GM21737 (cell line): ENCODE measurements around the gene TUBB1.

Source experiments
- ATAC-seq: cut with Tn5 transposase; IDR thresholded peaks from one replicate; pipeline ENCODE4 v1.9.1; 2021; ENCODE audit warnings: mild to moderate bottlenecking, moderate library complexity; ENCODE audit not compliant: unreplicated experiment

Gene TUBB1

DNA sequence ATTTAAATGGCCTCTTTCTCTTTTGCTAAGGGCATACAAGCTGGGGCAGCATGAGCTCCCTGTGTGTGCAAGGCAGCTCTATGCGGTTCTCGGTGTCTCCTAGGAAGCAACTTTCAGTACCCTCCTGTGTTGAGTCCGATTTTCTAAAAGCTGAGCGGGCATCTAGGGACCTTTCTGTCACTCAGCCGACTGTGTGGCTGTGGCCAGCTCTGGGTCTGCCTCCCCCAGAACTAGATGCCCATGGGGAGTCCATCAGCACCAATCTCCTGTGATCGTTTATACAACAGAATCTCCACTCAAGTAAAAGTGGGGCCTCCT is 30.7 kb upstream of the TUBB1 start:
- ATAC-seq, result no peak

- no peak for ATAC-seq
Measured at GRCh38 chr20:58989196-58989595, 30.0 kb upstream of the TUBB1 start.

GRCh38 chr20:58990651-58991445 is 28.4 kb upstream of the TUBB1 start:
- ATAC-seq, result no peak

GRCh38 chr20:58991715-58992114 is 27.5 kb upstream of the TUBB1 start:
- ATAC-seq, result no peak

DNA sequence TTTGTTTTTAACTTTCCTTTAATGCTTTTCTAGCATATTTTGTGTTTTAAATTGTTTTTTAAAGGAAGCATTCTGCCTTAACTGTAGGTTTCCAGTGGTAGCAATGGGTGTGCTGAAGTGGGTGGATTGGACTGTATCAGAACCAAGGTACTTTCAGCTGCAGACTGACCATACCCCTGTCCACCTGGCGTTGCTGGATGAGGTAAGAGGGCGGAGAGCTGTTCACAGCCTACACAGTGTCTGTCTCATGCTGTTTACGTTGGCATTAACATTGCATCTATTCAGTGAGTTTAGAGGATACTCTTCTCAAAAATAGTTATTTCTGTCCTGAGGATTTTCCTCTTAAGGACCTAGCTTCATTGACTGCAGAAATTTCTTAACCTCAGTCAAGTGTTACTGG is 26.3 kb upstream of the TUBB1 start:
- no peak for ATAC-seq

- no peak for ATAC-seq
Measured at GRCh38 chr20:58993332-58994248, 25.6 kb upstream of the TUBB1 start.

GRCh38 chr20:58994390-58995159 is 24.7 kb upstream of the TUBB1 start:
- no peak for ATAC-seq

GRCh38 chr20:58995461-58996225 is 23.6 kb upstream of the TUBB1 start:
- ATAC-seq, result no peak

DNA sequence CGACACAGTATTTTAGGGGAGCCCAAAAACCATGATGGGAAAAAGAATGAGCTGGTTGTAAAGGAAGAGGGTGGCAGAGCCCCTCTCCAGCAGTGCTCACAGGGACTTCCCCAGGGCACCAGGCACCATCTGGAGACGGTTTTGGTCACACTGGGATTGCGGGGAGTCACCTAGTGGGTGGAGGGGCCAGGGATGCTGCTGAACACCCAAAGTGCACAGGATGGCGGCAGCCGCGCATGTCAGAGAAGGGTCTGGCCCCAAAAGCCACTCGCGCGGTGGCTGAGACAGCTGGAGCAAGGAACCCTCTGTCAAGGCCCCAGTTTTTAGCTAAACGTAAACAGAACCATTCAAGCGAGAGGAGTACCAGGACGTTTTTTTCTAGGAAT is 23.0 kb upstream of the TUBB1 start:
- ATAC-seq, result no peak

DNA sequence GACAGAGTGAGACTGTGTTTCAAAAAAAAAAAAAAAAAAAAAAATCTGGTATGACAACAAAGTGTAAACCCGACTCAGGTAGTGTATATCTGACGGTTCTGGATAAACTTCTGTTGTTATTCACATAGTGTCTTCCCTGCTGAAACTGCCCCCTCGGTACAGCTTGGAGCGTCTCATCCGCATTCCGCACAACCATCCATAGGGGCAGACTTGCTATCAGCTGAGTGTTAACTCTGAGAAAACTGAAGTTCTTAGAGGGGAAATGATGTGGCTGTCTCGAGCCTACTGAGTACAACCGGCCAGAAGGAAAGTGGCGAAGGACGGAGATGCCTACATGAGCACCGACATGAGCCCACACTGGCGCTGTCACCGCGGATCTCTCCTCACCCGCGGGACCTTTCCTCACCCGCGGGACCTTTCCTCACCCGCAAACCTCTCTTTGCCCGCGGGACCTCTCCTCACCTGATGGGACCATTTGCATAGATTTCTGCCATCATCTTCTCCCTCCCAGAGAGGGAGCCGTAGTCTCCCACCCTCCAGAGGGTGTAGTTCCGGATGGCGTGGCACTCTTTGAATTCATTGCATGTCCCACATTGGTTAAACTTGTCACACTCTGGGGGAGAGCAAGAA is 22.0 kb upstream of the TUBB1 start:
- no peak for ATAC-seq

DNA sequence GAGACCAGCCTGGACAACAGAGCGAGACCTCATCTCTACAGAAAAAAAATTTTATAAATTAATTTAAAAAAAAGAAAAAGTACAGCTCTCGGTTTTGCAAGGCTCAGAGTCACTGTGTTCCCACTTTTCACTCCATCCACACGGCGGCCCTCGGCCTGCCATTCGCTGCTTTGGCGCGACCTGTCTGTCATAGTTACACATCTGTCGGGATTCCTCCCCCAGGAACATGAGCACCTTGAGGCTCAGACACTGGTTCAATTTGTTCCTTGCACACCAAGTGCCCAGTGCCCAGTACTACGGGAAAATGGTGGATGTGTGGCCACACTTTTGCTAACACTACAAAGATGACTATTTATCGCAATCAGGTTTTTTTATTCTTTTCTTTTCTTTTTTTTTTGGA is 20.6 kb upstream of the TUBB1 start:
- no peak for ATAC-seq

GRCh38 chr20:59000326-59000725 is 18.9 kb upstream of the TUBB1 start:
- ATAC-seq, result no peak

DNA sequence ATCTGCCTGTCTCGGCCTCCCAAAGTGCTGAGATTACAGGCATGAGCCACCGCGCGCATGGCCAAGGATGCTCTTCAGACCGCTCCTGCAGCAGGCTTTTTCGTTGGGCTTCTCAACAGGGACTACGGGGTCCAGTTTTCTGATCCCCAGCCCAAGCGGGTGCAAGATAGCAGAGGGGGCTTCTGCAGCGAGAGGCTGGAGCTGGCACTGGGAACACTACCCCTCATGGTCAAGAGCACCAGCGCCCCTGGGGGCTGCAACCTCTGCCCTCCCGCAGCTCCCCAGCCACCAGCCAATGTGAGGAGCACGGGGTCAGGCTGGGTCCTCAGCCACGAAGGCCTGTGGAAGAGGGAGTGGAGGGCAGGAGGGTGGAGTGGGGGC is 18.2 kb upstream of the TUBB1 start:
- no peak for ATAC-seq

DNA sequence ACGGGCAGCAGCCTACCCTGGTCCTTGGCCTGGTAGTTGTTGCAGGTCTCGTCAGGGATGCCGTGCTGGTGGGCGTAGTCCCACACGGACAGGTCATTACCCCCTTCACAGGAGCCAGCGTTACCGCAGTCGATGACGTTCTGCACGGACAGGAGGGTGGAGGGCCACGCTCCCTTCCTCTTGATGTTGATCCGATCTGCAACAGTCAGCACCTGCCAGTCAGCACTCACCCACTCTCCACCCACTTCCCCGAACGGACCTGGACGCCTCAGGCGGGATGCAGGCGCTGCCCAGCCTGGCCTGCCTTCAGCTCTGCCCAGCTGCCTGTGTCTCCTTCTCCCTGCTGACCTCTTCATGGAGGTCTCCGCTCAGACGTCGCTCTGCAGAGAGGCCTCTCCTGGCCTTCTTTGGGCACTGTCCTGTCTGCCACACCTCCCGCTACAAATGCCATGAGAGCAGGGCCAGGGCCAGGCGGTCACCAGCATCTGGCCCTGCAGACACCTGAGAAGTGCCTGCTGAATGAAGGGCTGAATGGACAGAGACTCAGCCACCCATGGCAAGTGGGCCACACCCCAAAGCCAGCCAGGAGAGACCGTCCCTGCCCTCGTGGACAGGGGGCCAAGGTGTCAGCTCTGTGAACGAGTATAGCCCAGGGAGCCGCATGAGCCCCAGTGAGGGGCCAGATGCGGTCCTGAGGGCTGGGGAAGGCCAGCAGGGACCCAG is 17.6 kb upstream of the TUBB1 start:
- no peak for ATAC-seq

GRCh38 chr20:59002388-59002787 is 16.8 kb upstream of the TUBB1 start:
- ATAC-seq, result no peak

DNA sequence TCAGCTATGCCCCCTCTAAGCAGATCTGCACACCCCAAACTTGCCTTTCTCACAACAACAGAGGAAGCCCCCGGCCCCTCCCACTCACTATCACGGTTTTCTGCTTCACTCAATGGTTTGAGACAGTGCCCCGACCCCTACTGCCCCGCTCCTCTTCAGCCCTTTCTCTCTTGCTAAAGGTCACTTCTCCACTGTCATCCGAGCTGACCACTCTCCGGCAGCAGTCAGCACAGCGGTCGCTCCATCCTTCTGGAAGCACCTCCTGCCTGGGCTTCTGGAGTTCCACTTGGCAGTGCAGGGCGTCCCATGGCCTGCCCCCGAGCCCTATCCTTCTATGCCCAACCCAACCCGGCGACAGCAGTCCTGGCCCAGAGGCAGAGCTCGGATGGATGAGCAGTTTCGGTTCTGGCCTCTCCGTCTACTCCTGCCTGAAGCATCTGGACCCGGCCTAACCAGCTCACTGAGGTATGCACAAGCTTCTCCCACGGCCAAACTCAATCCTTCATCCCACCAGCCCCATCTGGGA is 16.3 kb upstream of the TUBB1 start:
- ATAC-seq, result no peak

- ATAC-seq, result no peak
Measured at GRCh38 chr20:59003836-59004492, 15.3 kb upstream of the TUBB1 start.

DNA sequence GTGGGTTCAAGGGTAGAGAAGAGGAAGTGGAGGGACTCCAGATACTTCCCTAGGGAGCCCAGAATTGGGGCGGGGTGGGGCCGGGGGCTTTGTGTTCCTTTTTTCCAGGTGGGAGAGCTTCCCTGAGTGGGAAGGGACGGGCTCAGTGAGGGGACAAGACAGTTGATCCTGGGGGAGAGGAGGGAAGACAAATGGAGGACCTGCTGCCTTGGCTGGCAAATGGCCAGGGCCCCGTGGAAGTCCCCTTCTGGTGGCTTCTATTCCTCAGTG is 14.8 kb upstream of the TUBB1 start:
- no peak for ATAC-seq
